Parathyroid adenoma (tissue), 2 donors: ENCODE data around the gene ACTL6B.
"Not testable (repeated sequence)": the region's sequence is repeated elsewhere in the genome, so short reads cannot be mapped to it uniquely, and the experiment has no call there.

ENCODE experiments used
- H2AFZ ChIP-seq: fragments of 300-600 bp; sonication (generic); one replicate; pipeline ENCODE4 v1.7.0; 2017; ENCODE audit warnings: antibody characterized with exemption, mild to moderate bottlenecking
- H3K27ac ChIP-seq: fragments of 300-600 bp; sonication (generic); one replicate; pipeline ENCODE4 v1.7.0; 2017
- H3K27me3 ChIP-seq: fragments of 300-600 bp; sonication (generic); one replicate; pipeline ENCODE4 v1.7.0; 2017; ENCODE audit warnings: low read length; ENCODE audit not compliant: control insufficient read depth, insufficient read depth
- H3K36me3 ChIP-seq: fragments of 300-600 bp; sonication (generic); one replicate; pipeline ENCODE4 v1.7.0; 2017; ENCODE audit warnings: low read length; ENCODE audit not compliant: control insufficient read depth, insufficient read depth
- H3K4me1 ChIP-seq: fragments of 300-600 bp; sonication (generic); one replicate; pipeline ENCODE4 v1.7.0; 2017; ENCODE audit warnings: control low read depth
- H3K4me2 ChIP-seq: fragments of 300-600 bp; sonication (generic); one replicate; pipeline ENCODE4 v1.7.0; 2017; ENCODE audit warnings: low read length
- H3K4me3 ChIP-seq: fragments of 300-600 bp; sonication (generic); one replicate; pipeline ENCODE4 v1.7.0; 2017; ENCODE audit warnings: low read depth, low read length
- H3K79me2 ChIP-seq: fragments of 300-600 bp; sonication (generic); one replicate; pipeline ENCODE4 v1.7.0; 2017; ENCODE audit warnings: control low read depth
- H3K9ac ChIP-seq: fragments of 300-600 bp; sonication (generic); one replicate; pipeline ENCODE4 v1.7.0; 2017; ENCODE audit warnings: mild to moderate bottlenecking
- H3K9me3 ChIP-seq: fragments of 300-600 bp; sonication (generic); one replicate; pipeline ENCODE4 v1.7.0; 2017; ENCODE audit warnings: low read length; ENCODE audit not compliant: control insufficient read depth
- CTCF ChIP-seq: fragments of 300-600 bp; sonication (generic); IDR thresholded peaks from one replicate; pipeline ENCODE4 v1.7.0; 2017; ENCODE audit warnings: antibody characterized with exemption, mild to moderate bottlenecking
- donor health status: primary hyperparathyroidism.

The ACTL6B gene

GRCh38 chr7:100665168-100665726, 9.0 kb upstream of the ACTL6B start:
- Histone ChIP-seq H3K4me2 (no peak overlapping the region), H2AFZ (no peak overlapping the region), H3K27me3 (no peaks in the 10 kb centered on the region), H3K79me2 (no peaks in the 10 kb centered on the region), H3K36me3 (no peaks in the 10 kb centered on the region), H3K4me1 (no peaks in the 10 kb centered on the region), H3K9ac (no peak overlapping the region), H3K9me3 (no peaks in the 10 kb centered on the region), H3K4me3 (no peak overlapping the region), H3K27ac (no peak overlapping the region)
- no peak for TF ChIP-seq CTCF

GRCh38 chr7:100662194-100662776, 6.0 kb upstream of the ACTL6B start:
- not testable (repeated sequence) for H3K36me3 ChIP-seq, H3K9me3 ChIP-seq, H3K4me1 ChIP-seq, H3K79me2 ChIP-seq, H3K9ac ChIP-seq, H3K27me3 ChIP-seq, H3K4me2 ChIP-seq, H3K27ac ChIP-seq, H3K4me3 ChIP-seq, H2AFZ ChIP-seq

GRCh38 chr7:100654908-100655831, 1.1 kb downstream of the ACTL6B start:
- Histone ChIP-seq H3K9me3 (no peaks in the 10 kb centered on the region), H3K79me2 (no peaks in the 10 kb centered on the region), H3K4me3 (no peak overlapping the region), H2AFZ (peak overlapping the region; percentile 98), H3K36me3 (no peaks in the 10 kb centered on the region), H3K9ac (no peak overlapping the region), H3K27me3 (no peaks in the 10 kb centered on the region), H3K27ac (no peak overlapping the region), H3K4me1 (peaks cover 4% of the 10 kb centered on the region), H3K4me2 (no peak overlapping the region)
- TF ChIP-seq CTCF, result no peak

- Histone ChIP-seq H3K4me1 (no peaks in the 10 kb centered on the region), H2AFZ (no peak overlapping the region), H3K9ac (no peak overlapping the region), H3K36me3 (no peaks in the 10 kb centered on the region), H3K27ac (no peak overlapping the region), H3K4me2 (no peak overlapping the region), H3K27me3 (no peaks in the 10 kb centered on the region), H3K9me3 (no peaks in the 10 kb centered on the region), H3K4me3 (no peak overlapping the region), H3K79me2 (no peaks in the 10 kb centered on the region)
- TF ChIP-seq CTCF, result no peak
These were observed 6.3 kb downstream of the ACTL6B start for GRCh38 chr7:100649826-100650565.

GRCh38 chr7:100642534-100642907, 13.7 kb downstream of the ACTL6B start:
- no peaks in the 10 kb centered on the region for H3K4me1 ChIP-seq
- no peak overlapping the region for H3K4me2 ChIP-seq
- H3K79me2 ChIP-seq, result no peaks in the 10 kb centered on the region
- no peaks in the 10 kb centered on the region for H3K36me3 ChIP-seq
- H3K4me3 ChIP-seq, result no peak overlapping the region
- no peak for TF ChIP-seq CTCF
- H2AFZ ChIP-seq, result no peak overlapping the region
- no peak overlapping the region for H3K9ac ChIP-seq
- H3K9me3 ChIP-seq, result no peaks in the 10 kb centered on the region
- no peak overlapping the region for H3K27ac ChIP-seq
- H3K27me3 ChIP-seq, result no peaks in the 10 kb centered on the region
